Pancreas (tissue), 10 donors: ENCODE measurements around the gene ACOXL. TPM values are rescaled to one million over a fixed set of nuclear protein-coding genes. Genes with fewer than 3 reads are reported as not detected.

Source experiments
- ATAC-seq, 4 donors: fragments of 200-7000 bp; cut with Tn5 transposase; one replicate each; pipeline versions ENCODE4 v1.8.0 to v1.9.1; 2020; ENCODE audit warnings: mild to moderate bottlenecking in 4 of 4, moderate library complexity in 4 of 4
- DNase-seq, 6 donors: peaks; one replicate each; pipeline ENCODE4 v3.0.0-alpha.2; 2020
- FAIRE-seq: peaks from 2 replicates; lab custom pipeline; 2012; peaks lifted over from hg19 to GRCh38; lab: Jason Lieb, UNC
- H3K27ac ChIP-seq, 4 donors: fragments of 200-600 bp; sonication (generic); 1 replicate in 3 of 4; 2 replicates in 1 of 4; pipeline versions ENCODE4 v1.5.0 to v1.8.0; 2020
- H3K27me3 ChIP-seq, 4 donors: fragments of 200-600 bp; one replicate each; pipeline ENCODE4 v1.8.0; 2021
- H3K36me3 ChIP-seq, 3 donors: fragments of 200-600 bp; sonication (generic) in 1 of 3; one replicate each; pipeline versions ENCODE4 v1.5.0 to v1.8.0; 2020 to 2021
- H3K4me1 ChIP-seq, 3 donors: fragments of 200-600 bp; one replicate each; pipeline ENCODE4 v1.8.0; 2021
- H3K4me3 ChIP-seq, 4 donors: fragments of 200-600 bp; sonication (generic) in 2 of 4; one replicate each; pipeline versions ENCODE4 v1.5.0 to v1.8.0; 2020 to 2021
- H3K9me3 ChIP-seq, 4 donors: fragments of 200-600 bp; one replicate each; pipeline ENCODE4 v1.8.0; 2021
- WGBS, 2 donors: extraction: QIAGEN DNeasy Blood & Tissue Kit; methylation state at CpG; one replicate each; pipeline ENCODE4 v1.1.7; 2013; 5-methylcytosine and 5-hydroxymethylcytosine counted together
- intact Hi-C, 3 donors: fragments of 100-400 bp; cut with DNase I; formaldehyde crosslinking; loops; one replicate each; pipeline versions ENCODE4 v1.11.1 to v1.14.2; 2022
- polyA plus RNA-seq, 2 donors: library from polyadenylated mRNA; stranded (reverse); fragments of 200-250 nt; gene quantifications; one replicate each; pipeline ENCODE4 v1.2.3, GENCODE V29; 2013
- total RNA-seq, 6 donors: library from RNA; stranded (reverse); fragmentation: NEBNext Ultra II Directional in 4 of 6; extraction: Animal tissue kit (Norgen Biotek cat#: 25700) in 4 of 6; gene quantifications; one replicate each; pipeline versions ENCODE4 v1.2.1 to v1.2.4, GENCODE V29; 2021 to 2023
- TF ChIP-seq, protein P1 (sequence below), 4 donors: fragments of 200-600 bp; sonication (generic) in 3 of 4; IDR thresholded peaks; one replicate each; pipeline versions ENCODE4 v1.5.0 to v1.8.0; 2021; ENCODE audit warnings: antibody characterized with exemption in 4 of 4
- donor health status: healthy with polysubstance abuse.
- donor health status: DM: no; HTN: no; CAD: no; lungs with moderate emphysema.
- donor health status: DM: no; HTN: no; CAD: no.
- donor health status: control.
- donor health status: control.
- donor health status: Bipolar disorder and iron deficiency.
- donor health status: DM: yes; HTN: yes; CAD: no.
- donor health status: DM: no; HTN: no; CAD: no.
- donor health status: DM: no; HTN: no; CAD: no.
- donor health status: DM: yes; HTN: yes; CAD: no.

ACOXL gene
- total and polyA plus RNA-seq, 8 donors: 0.06 to 0.75 (median 0.21) TPM; not detected in 2

DNA sequence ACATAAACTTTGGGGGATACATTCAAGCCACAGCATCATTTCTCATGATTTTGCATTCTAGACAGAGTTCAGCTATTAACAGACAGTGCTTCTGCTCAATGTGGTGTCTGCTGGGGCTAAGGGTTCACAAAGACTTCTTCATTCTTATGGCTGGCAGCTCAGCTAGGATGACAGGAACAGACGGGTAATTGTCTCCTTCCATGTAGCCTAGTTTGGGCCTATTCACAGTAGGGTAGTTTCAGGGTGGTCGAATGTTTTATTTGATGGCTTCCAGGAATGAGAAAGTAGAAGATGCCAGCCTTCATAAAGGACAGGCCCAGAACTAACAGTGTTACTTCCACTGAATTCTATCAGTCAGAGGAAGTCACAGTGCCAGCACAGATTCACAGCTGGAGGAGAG is 362.3 kb downstream of the ACOXL start:
- ATAC-seq (no peak), FAIRE-seq (no peak), DNase-seq (no peak)
- H3K9me3 ChIP-seq: no peaks in the 10 kb centered on the region
- H3K27me3 ChIP-seq: no peaks in the 10 kb centered on the region
- no peak overlapping the region for H3K27ac ChIP-seq
- WGBS, 2 donors: 77 to 87% methylated on average over 2 of the region's 2 CpGs
- H3K4me1 ChIP-seq: no peaks in the 10 kb centered on the region
- intact Hi-C loops: no loop called here
- TF ChIP-seq, protein P1, sequence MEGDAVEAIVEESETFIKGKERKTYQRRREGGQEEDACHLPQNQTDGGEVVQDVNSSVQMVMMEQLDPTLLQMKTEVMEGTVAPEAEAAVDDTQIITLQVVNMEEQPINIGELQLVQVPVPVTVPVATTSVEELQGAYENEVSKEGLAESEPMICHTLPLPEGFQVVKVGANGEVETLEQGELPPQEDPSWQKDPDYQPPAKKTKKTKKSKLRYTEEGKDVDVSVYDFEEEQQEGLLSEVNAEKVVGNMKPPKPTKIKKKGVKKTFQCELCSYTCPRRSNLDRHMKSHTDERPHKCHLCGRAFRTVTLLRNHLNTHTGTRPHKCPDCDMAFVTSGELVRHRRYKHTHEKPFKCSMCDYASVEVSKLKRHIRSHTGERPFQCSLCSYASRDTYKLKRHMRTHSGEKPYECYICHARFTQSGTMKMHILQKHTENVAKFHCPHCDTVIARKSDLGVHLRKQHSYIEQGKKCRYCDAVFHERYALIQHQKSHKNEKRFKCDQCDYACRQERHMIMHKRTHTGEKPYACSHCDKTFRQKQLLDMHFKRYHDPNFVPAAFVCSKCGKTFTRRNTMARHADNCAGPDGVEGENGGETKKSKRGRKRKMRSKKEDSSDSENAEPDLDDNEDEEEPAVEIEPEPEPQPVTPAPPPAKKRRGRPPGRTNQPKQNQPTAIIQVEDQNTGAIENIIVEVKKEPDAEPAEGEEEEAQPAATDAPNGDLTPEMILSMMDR (IDR thresholded peaks at IDR 0.05): no peak
- H3K36me3 ChIP-seq: no peaks in the 10 kb centered on the region
- no peak overlapping the region for H3K4me3 ChIP-seq

DNA sequence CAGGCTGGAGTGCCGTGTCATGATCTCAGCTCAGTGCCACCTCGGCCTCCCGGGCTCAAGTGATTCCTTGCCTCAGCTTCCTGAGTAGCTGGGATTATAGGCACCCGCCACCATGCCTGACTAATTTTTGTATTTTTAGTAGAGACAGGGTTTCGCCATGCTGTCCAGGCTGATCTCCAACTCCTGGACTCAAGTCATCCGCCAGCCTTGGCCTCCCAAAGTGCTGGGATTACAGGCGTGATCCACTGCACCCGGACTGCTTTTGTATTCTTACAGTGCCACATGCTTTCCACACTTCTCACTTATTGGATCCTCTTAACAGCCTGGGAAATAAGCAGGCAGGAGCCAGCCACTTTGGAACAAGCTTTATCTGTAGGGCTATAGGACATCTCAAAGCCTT is 363.1 kb downstream of the ACOXL start:
- FAIRE-seq (no peak), DNase-seq (no peak), ATAC-seq (no peak)
- H3K27ac ChIP-seq: no peak overlapping the region
- H3K9me3 ChIP-seq: no peaks in the 10 kb centered on the region
- 90 to 94% methylated on average over 8 of the region's 8 CpGs for WGBS, 2 donors
- no peaks in the 10 kb centered on the region for H3K36me3 ChIP-seq
- intact Hi-C loops: no loop called here
- H3K27me3 ChIP-seq: no peaks in the 10 kb centered on the region
- TF ChIP-seq, protein P1 (IDR thresholded peaks at IDR 0.05): no peak
- H3K4me3 ChIP-seq: no peak overlapping the region
- H3K4me1 ChIP-seq: no peaks in the 10 kb centered on the region

DNA sequence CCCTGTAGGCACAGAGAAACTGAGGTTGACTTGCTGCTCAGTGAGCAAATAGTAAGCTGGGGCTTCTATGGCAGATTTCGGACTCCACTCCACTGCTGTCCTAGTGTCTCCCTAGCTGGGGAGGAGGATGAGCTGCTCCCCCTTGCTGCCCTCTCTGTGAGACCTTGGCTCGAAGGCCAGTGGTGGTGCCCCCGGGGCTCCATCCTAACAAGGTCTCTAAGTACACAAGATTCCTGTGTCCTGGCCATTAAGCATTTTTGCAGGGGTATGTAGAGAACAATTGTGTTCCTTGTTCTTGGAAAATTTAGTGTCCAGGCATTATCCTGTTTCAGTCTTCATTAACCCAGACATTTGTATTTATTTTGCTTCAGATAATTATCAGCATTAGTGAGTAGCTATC is 367.0 kb downstream of the ACOXL start:
- no peaks in the 10 kb centered on the region for H3K27me3 ChIP-seq
- no peaks in the 10 kb centered on the region for H3K4me1 ChIP-seq
- no peak overlapping the region for H3K27ac ChIP-seq
- H3K36me3 ChIP-seq: no peaks in the 10 kb centered on the region
- no peak overlapping the region for H3K4me3 ChIP-seq
- intact Hi-C loops: no loop called here
- no peaks in the 10 kb centered on the region for H3K9me3 ChIP-seq
- FAIRE-seq (no peak), DNase-seq (no peak), ATAC-seq (no peak)
- TF ChIP-seq, protein P1 (IDR thresholded peaks at IDR 0.05): no peak
- 64 to 65% methylated on average over 3 of the region's 3 CpGs for WGBS, 2 donors

DNA sequence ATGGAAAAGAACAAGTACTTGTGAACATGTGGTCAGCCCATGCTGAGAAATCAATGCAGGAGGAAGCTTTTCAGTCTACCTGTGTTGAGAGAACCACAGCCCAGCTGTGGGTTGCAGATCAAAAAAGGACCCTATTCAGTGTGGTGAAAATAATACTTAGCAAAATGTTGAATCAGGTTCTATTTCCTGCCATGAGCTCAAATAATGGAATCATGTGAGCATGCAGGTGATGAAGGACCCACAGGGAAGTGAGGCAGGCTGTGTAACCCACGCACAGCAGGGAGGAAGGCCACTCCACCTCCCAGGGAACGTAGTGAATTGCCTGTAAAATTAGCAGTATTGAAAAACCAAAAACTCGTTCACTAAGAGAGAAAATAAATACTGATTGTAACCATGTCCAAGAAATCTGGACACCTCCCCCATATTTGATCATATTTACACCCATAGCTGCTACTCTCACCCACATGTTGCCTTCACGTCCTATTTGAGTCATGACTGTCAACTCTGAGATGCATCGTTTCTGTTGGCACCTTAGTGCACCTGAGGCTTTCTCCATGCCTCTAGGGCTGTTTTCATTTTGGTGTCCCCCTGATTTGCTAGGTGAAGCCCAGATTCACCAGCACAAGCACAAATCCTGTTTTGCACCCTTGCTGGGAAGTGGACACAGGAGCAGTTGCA is 367.9 kb downstream of the ACOXL start:
- WGBS, 2 donors: 77 to 84% methylated on average over 5 of the region's 5 CpGs
- Histone ChIP-seq H3K9me3 (no peaks in the 10 kb centered on the region), H3K4me3 (no peak overlapping the region), H3K4me1 (no peaks in the 10 kb centered on the region), H3K36me3 (no peaks in the 10 kb centered on the region), H3K27ac (no peak overlapping the region), H3K27me3 (no peaks in the 10 kb centered on the region)
- intact Hi-C loops: no loop called here
- no peak for ATAC-seq
- TF ChIP-seq, protein P1 (IDR thresholded peaks at IDR 0.05): no peak
- DNase-seq: no peak
- no peak for FAIRE-seq

DNA sequence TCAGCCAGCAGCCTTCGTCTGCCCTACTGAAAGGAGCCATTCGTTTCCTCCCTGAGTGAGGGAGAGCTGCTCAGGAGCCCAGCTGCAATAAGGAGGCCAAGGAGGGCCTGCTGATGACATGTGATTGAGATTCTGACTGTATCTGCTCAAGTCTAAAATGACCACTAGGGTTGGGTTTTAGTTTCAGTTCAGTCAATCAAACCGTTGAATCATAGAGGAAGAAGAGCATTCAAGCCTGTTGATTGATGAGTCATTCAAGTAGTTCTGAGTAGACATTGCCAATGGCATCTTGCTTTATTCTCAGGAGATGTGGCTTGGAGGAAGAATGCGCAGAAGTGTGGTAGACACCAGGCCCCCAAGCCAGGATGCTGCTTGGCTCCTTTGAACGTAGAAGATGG is 368.4 kb downstream of the ACOXL start:
- WGBS, 2 donors: 83 to 89% methylated on average over 5 of the region's 5 CpGs
- Histone ChIP-seq H3K36me3 (no peaks in the 10 kb centered on the region), H3K4me3 (no peak overlapping the region), H3K27ac (no peak overlapping the region), H3K27me3 (no peaks in the 10 kb centered on the region), H3K9me3 (no peaks in the 10 kb centered on the region), H3K4me1 (no peaks in the 10 kb centered on the region)
- DNase-seq: no peak
- intact Hi-C loops: no loop called here
- FAIRE-seq: no peak
- TF ChIP-seq, protein P1 (IDR thresholded peaks at IDR 0.05): no peak
- ATAC-seq: no peak
